ENCODE results near the gene TNIK.

DNA sequence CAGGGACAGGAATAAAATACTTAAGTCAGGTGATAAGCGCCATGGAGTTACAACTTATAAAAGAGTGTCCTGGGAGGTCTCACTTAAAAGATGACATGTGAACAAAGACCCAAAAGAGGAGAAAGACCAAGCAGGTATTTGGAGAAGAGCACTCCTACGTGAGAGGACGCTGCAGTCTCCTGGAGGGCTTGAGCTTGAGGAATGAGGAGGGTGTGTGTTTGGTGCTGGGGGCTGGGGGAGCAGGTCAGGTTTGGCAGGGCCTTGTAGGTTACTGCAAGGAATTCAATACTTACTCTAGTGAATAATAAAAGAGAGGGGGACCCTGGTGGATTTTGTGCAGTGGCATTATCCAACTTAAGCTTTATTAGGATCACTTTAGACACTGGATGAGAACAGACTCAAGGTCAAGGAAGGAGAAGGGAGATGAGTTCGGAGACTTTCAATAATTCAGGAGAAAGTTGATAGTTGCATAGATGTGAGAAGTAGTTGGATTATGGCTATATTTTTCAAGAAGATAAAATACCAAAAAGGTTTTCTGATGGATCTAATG lies 32.4 kb downstream of the TNIK start:
- TF ChIP-seq POLR2A (IDR thresholded peaks at IDR 0.05) (no peak), POLR2AphosphoS5 (IDR thresholded peaks at IDR 0.05) (no peak)
